ENCODE results near the gene STX2. TPM values are rescaled to one million over a fixed set of nuclear protein-coding genes. Genes with fewer than 3 reads are reported as not detected.

The STX2 gene
- total and polyA plus RNA-seq, 2 experiments from 2014 or later: 12.4 to 23.1 TPM

DNA sequence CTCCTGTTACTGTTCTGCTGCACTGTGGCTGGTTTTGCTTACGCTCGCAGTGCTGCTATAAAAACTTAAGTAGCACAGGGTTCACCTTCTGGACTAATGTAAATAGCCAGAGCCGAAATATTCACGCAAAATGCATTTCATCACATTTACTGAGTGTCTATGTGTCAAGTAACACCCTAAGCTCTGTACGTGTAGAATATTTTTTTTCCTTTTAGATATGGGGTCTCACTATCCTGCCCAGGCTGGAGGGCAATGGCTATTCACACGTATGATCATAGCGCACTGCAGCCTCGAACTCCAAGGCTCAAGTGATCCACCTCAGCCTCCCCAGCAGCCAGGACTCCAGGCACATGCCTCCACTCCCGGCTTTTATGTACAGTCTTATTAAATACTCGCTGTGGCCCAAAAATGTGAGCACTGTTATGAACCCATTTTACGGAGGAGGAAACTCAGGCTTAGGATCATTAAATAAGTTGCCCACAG is 62.2 kb downstream of the STX2 start:
- Histone ChIP-seq H3K9me3 (ENCODE audit: low read depth) (no peaks in the 10 kb centered on the region), H3K36me3 (replicated peaks; ENCODE audit: insufficient read depth, low read depth) (no peaks in the 10 kb centered on the region), H4K20me1 (ENCODE audit: insufficient read depth, poor library complexity, severe bottlenecking) (no peaks in the 10 kb centered on the region), H3K4me1 (ENCODE audit: insufficient read depth) (peaks cover 8% of the 10 kb centered on the region), H3K79me2 (no peaks in the 10 kb centered on the region), H3K9me2 (replicated peaks; ENCODE audit: insufficient read depth) (no peaks in the 10 kb centered on the region), H3K27me3 (peaks cover 4% of the 10 kb centered on the region), H2AFZ (no peak overlapping the region), H3K27ac (no peak overlapping the region), H3K4me2 (peak overlapping the region; percentile 79), H3K4me3 (no peak overlapping the region)
- TF ChIP-seq, protein P1, sequence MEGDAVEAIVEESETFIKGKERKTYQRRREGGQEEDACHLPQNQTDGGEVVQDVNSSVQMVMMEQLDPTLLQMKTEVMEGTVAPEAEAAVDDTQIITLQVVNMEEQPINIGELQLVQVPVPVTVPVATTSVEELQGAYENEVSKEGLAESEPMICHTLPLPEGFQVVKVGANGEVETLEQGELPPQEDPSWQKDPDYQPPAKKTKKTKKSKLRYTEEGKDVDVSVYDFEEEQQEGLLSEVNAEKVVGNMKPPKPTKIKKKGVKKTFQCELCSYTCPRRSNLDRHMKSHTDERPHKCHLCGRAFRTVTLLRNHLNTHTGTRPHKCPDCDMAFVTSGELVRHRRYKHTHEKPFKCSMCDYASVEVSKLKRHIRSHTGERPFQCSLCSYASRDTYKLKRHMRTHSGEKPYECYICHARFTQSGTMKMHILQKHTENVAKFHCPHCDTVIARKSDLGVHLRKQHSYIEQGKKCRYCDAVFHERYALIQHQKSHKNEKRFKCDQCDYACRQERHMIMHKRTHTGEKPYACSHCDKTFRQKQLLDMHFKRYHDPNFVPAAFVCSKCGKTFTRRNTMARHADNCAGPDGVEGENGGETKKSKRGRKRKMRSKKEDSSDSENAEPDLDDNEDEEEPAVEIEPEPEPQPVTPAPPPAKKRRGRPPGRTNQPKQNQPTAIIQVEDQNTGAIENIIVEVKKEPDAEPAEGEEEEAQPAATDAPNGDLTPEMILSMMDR (IDR thresholded peaks at IDR 0.05; ENCODE audit: poor library complexity): no peak
- TF ChIP-seq EZH2 (IDR thresholded peaks at IDR 0.05; ENCODE audit: borderline replicate concordance) (no peak), EZH2phosphoT487 (IDR thresholded peaks at IDR 0.05; ENCODE audit: low read depth, severe bottlenecking, unreplicated experiment) (no peak)
- 71% methylated on average over 11 of the region's 11 CpGs for WGBS (ENCODE audit: low lambda C conversion rate, missing lambda C conversion rate)
- DNase-seq (ENCODE audit: low spot score): no peak

DNA sequence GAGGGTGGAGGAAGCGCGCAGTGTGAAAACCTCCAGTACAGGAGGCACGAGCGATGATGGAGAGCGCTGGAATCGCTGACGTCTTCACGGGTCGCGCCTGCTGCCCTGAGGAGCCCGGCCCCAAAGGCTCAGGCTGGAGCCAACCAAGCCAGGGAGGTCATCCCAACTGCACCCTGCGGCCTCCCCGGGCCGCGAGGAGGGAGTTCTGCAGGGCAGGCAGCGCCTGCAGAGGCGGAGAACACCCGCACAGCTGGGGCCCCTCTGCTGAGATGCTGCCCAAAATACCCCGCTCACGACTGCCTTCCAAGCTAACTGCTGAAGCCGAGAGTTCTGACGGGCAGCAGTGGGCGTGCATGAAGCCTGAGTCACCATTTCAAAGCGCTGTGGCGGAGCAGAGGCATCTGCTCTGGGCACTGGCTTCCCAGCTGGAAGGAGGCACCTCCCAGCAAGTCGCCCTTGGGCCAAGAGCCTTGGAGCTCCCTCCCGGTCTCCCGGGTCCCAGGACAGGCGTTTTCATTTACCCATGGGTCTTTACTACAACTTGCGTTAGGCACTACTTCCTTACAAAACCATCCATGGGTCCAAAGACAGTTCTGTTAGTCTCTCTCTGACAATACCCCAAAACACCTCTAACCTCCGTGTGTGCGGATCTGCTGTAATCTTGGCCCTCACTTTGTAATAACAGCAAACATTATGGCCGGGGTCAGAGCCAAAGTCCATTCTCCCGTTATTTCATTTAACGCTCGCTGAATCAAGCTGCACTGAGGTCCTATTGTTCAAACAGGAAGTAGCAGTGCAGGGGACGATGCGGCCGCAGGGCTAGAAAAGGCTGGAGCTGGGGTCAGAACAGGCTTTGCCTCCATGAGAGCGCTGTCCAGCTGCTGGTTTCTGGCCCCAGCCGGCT is 62.8 kb downstream of the STX2 start:
- H3K9me2 ChIP-seq (replicated peaks; ENCODE audit: insufficient read depth): no peaks in the 10 kb centered on the region
- H3K79me2 ChIP-seq: no peaks in the 10 kb centered on the region
- peaks cover 8% of the 10 kb centered on the region for H3K4me1 ChIP-seq (ENCODE audit: insufficient read depth)
- peak overlapping the region; percentile 79 for H3K4me2 ChIP-seq
- no peak overlapping the region for H3K27ac ChIP-seq
- TF ChIP-seq EZH2 (IDR thresholded peaks at IDR 0.05; ENCODE audit: borderline replicate concordance) (no peak), EZH2phosphoT487 (IDR thresholded peaks at IDR 0.05; ENCODE audit: low read depth, severe bottlenecking, unreplicated experiment) (no peak)
- TF ChIP-seq, protein P1 (IDR thresholded peaks at IDR 0.05; ENCODE audit: poor library complexity): no peak
- peak overlapping the region; percentile 13 for H2AFZ ChIP-seq
- H4K20me1 ChIP-seq (ENCODE audit: insufficient read depth, poor library complexity, severe bottlenecking): no peaks in the 10 kb centered on the region
- no peaks in the 10 kb centered on the region for H3K9me3 ChIP-seq (ENCODE audit: low read depth)
- 11% methylated on average over 41 of the region's 41 CpGs for WGBS (ENCODE audit: low lambda C conversion rate, missing lambda C conversion rate)
- H3K4me3 ChIP-seq: no peak overlapping the region
- DNase-seq (ENCODE audit: low spot score): peak; percentile 80
- H3K27me3 ChIP-seq: peaks cover 7% of the 10 kb centered on the region
- no peaks in the 10 kb centered on the region for H3K36me3 ChIP-seq (replicated peaks; ENCODE audit: insufficient read depth, low read depth)

DNA sequence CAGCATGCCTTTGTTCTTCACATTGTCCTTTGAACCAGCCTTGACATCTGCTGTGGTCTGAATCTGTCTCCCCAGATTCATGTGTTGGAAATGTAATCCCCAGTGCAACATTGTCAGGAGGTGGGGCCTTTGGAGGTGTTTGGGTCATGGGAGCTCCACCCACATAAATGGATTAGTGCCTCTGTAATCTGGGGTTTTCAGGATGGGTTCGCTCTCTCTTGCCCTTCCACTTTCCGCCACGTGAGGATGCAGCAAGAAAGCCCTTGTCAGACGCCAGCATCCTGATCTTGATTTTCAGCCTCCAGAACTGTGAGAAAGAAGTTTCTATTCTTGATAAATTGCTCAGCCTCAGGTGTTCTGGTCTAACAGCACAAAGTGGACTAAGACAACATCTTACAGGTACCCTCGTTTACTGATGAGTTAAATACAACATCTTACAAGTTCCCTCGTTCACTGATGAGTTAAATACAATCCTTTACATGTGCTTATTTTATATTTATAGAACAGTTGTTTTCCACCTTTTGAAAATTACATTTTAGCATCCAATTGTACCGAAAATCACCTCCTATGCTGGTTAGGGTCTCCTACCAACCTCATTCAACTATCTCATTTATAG is 68.5 kb downstream of the STX2 start:
- Histone ChIP-seq H2AFZ (no peak overlapping the region), H3K27ac (no peak overlapping the region), H3K79me2 (no peaks in the 10 kb centered on the region), H3K9me3 (ENCODE audit: low read depth) (no peaks in the 10 kb centered on the region), H3K27me3 (peaks cover 10% of the 10 kb centered on the region), H3K4me3 (no peak overlapping the region), H3K4me2 (no peak overlapping the region), H3K9me2 (replicated peaks; ENCODE audit: insufficient read depth) (no peaks in the 10 kb centered on the region), H4K20me1 (ENCODE audit: insufficient read depth, poor library complexity, severe bottlenecking) (no peaks in the 10 kb centered on the region), H3K36me3 (replicated peaks; ENCODE audit: insufficient read depth, low read depth) (no peaks in the 10 kb centered on the region), H3K4me1 (ENCODE audit: insufficient read depth) (no peaks in the 10 kb centered on the region)
- no peak for DNase-seq (ENCODE audit: low spot score)
- TF ChIP-seq EZH2 (IDR thresholded peaks at IDR 0.05; ENCODE audit: borderline replicate concordance) (no peak), EZH2phosphoT487 (IDR thresholded peaks at IDR 0.05; ENCODE audit: low read depth, severe bottlenecking, unreplicated experiment) (no peak)
- TF ChIP-seq, protein P1 (IDR thresholded peaks at IDR 0.05; ENCODE audit: poor library complexity): no peak
- WGBS (ENCODE audit: low lambda C conversion rate, missing lambda C conversion rate): 77% methylated on average over 7 of the region's 7 CpGs

Measured in hepatocyte (in vitro differentiated cells).